ENCODE data around the gene MBNL3. TPM values are rescaled to one million over a fixed set of nuclear protein-coding genes. Genes with fewer than 3 reads are reported as not detected.

Gene MBNL3
- total RNA-seq, 1 donor from 2014 or later: 3.4 TPM

- Mint-ChIP-seq H3K4me3 (no peak overlapping the region), H3K27ac (no peak overlapping the region), H3K9me3 (no peaks in the 10 kb centered on the region), H3K4me1 (peaks cover 4% of the 10 kb centered on the region), H3K27me3 (ENCODE audit: insufficient read depth, low read depth) (no peaks in the 10 kb centered on the region), H3K36me3 (no peaks in the 10 kb centered on the region)
- no peaks in the 10 kb centered on the region for H3K27me3 ChIP-seq
- no peak overlapping the region for H3K4me2 ChIP-seq
- no peaks in the 10 kb centered on the region for H3K4me1 ChIP-seq
- DNase-seq (ENCODE audit: low spot score): no peak
- H3K4me3 ChIP-seq: no peak overlapping the region
- no peaks in the 10 kb centered on the region for H3F3A ChIP-seq (ENCODE audit: low read depth)
- no peaks in the 10 kb centered on the region for H4K20me1 ChIP-seq (ENCODE audit: low read depth)
- no peak overlapping the region for H3K27ac ChIP-seq
- no peaks in the 10 kb centered on the region for H3K9me3 ChIP-seq (ENCODE audit: low read depth)
- H3K79me2 ChIP-seq (ENCODE audit: low read depth): no peaks in the 10 kb centered on the region
- H3K36me3 ChIP-seq: no peaks in the 10 kb centered on the region
- TF ChIP-seq, protein P1, sequence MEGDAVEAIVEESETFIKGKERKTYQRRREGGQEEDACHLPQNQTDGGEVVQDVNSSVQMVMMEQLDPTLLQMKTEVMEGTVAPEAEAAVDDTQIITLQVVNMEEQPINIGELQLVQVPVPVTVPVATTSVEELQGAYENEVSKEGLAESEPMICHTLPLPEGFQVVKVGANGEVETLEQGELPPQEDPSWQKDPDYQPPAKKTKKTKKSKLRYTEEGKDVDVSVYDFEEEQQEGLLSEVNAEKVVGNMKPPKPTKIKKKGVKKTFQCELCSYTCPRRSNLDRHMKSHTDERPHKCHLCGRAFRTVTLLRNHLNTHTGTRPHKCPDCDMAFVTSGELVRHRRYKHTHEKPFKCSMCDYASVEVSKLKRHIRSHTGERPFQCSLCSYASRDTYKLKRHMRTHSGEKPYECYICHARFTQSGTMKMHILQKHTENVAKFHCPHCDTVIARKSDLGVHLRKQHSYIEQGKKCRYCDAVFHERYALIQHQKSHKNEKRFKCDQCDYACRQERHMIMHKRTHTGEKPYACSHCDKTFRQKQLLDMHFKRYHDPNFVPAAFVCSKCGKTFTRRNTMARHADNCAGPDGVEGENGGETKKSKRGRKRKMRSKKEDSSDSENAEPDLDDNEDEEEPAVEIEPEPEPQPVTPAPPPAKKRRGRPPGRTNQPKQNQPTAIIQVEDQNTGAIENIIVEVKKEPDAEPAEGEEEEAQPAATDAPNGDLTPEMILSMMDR (IDR thresholded peaks at IDR 0.05): no peak
- no peak for TF ChIP-seq EZH2 (IDR thresholded peaks at IDR 0.05)
- TF ChIP-seq EZH2phosphoT487 (IDR thresholded peaks at IDR 0.05): no peak
- H2AFZ ChIP-seq (replicated peaks): no peak overlapping the region
- no peak overlapping the region for H3K9ac ChIP-seq
These were observed 14.1 kb downstream of the MBNL3 start for GRCh38 chrX:132474544-132475248.

DNA sequence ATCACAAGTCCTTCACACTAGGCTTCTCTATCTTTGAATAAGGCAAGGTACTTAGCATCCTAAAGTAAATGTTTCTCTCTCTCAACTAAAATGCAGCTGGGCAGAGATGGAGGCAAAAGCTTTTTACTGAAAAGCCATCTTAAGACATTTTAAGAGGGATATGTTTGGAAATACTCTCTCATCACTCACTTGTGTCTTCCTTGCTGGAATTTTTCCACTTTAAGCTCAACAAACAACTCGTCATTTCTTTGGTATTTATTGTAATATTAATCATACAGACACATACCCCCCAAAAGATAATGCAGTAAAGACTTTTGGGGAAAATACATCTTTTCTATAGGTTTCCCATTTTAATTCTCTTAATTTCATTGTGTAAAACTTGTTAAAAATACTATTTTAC, 16.4 kb downstream of the MBNL3 start:
- Mint-ChIP-seq H3K27me3 (ENCODE audit: insufficient read depth, low read depth) (no peaks in the 10 kb centered on the region), H3K4me3 (no peak overlapping the region), H3K36me3 (no peaks in the 10 kb centered on the region), H3K9me3 (no peaks in the 10 kb centered on the region), H3K27ac (no peak overlapping the region), H3K4me1 (peaks cover 4% of the 10 kb centered on the region)
- Histone ChIP-seq H3K4me1 (no peaks in the 10 kb centered on the region), H3K9ac (no peak overlapping the region), H3K79me2 (ENCODE audit: low read depth) (no peaks in the 10 kb centered on the region), H3K4me3 (no peak overlapping the region), H3K27me3 (no peaks in the 10 kb centered on the region), H3K27ac (no peak overlapping the region), H2AFZ (replicated peaks) (no peak overlapping the region), H3K4me2 (no peak overlapping the region), H3F3A (ENCODE audit: low read depth) (no peaks in the 10 kb centered on the region), H3K9me3 (ENCODE audit: low read depth) (no peaks in the 10 kb centered on the region), H3K36me3 (no peaks in the 10 kb centered on the region), H4K20me1 (ENCODE audit: low read depth) (no peaks in the 10 kb centered on the region)
- no peak for DNase-seq (ENCODE audit: low spot score)
- TF ChIP-seq, protein P1 (IDR thresholded peaks at IDR 0.05): no peak
- TF ChIP-seq EZH2phosphoT487 (IDR thresholded peaks at IDR 0.05) (no peak), EZH2 (IDR thresholded peaks at IDR 0.05) (no peak)

DNA sequence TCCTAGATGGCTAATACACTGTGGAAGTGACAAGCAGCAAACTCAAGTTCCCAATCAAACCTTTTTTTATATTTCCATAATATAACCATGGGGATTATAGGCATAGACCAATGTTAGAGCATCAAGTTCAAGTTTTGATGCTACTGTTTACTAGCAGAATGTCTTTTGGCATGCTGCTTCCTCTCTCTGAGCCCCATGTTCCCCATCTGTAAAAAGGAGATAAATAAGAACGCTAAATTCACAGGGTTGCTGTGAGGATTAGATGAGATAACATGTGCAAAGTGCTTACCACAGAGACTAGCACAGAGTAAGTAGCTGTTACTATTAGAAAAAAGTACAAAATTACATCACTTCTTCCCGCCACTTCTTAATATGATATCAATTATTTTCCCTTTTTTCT, 18.0 kb downstream of the MBNL3 start:
- Mint-ChIP-seq H3K4me3 (no peak overlapping the region), H3K27ac (no peak overlapping the region), H3K27me3 (ENCODE audit: insufficient read depth, low read depth) (no peaks in the 10 kb centered on the region), H3K9me3 (no peaks in the 10 kb centered on the region), H3K4me1 (peaks cover 4% of the 10 kb centered on the region), H3K36me3 (no peaks in the 10 kb centered on the region)
- Histone ChIP-seq H3K27ac (no peak overlapping the region), H3K36me3 (no peaks in the 10 kb centered on the region), H3F3A (ENCODE audit: low read depth) (no peaks in the 10 kb centered on the region), H3K4me2 (no peak overlapping the region), H3K4me1 (no peaks in the 10 kb centered on the region), H3K9me3 (ENCODE audit: low read depth) (no peaks in the 10 kb centered on the region), H4K20me1 (ENCODE audit: low read depth) (no peaks in the 10 kb centered on the region), H3K4me3 (no peak overlapping the region), H3K79me2 (ENCODE audit: low read depth) (no peaks in the 10 kb centered on the region), H2AFZ (replicated peaks) (no peak overlapping the region), H3K9ac (no peak overlapping the region), H3K27me3 (no peaks in the 10 kb centered on the region)
- DNase-seq (ENCODE audit: low spot score): no peak
- no peak for TF ChIP-seq EZH2phosphoT487 (IDR thresholded peaks at IDR 0.05)
- TF ChIP-seq, protein P1 (IDR thresholded peaks at IDR 0.05): no peak
- TF ChIP-seq EZH2 (IDR thresholded peaks at IDR 0.05): no peak
